ENCODE results near the gene TBX4.

Gene TBX4

GRCh38 chr17:61488878-61489718, 36.9 kb downstream of the TBX4 start:
- Histone ChIP-seq H3K9me3 (ENCODE audit: control insufficient read depth, low read length) (no peaks in the 10 kb centered on the region), H3K4me3 (ENCODE audit: insufficient read depth in 1 of 2, low read depth in 1 of 2, low read length in 2 of 2) (no peak overlapping the region), H3K4me2 (ENCODE audit: low read length, poor library complexity, severe bottlenecking) (no peak overlapping the region), H3K9ac (ENCODE audit: low read length) (no peak overlapping the region), H2BK15ac (ENCODE audit: low read depth, poor library complexity, severe bottlenecking) (no peak overlapping the region), H3K18ac (ENCODE audit: low read depth in 1 of 2, low read length in 2 of 2) (no peak overlapping the region), H2AFZ (ENCODE audit: low read depth, low read length) (no peak overlapping the region), H3K36me3 (ENCODE audit: control insufficient read depth in 1 of 2, insufficient read depth in 2 of 2, low read depth in 1 of 2, low read length in 2 of 2) (no peaks in the 10 kb centered on the region), H2BK120ac (ENCODE audit: low read depth, low read length) (no peak overlapping the region), H3K4ac (ENCODE audit: low read depth in 1 of 2, low read length in 2 of 2) (no peak overlapping the region), H3K14ac (ENCODE audit: low read length in 2 of 2) (no peak overlapping the region), H4K8ac (ENCODE audit: low read length) (no peak overlapping the region), H3K4me1 (ENCODE audit: control insufficient read depth, insufficient read depth, low read depth, low read length) (peaks cover 5% of the 10 kb centered on the region), H3K23ac (ENCODE audit: low read length in 2 of 2) (no peak overlapping the region), H2AK5ac (ENCODE audit: low read length, severe bottlenecking) (no peak overlapping the region), H3K27ac (ENCODE audit: low read length, poor library complexity, severe bottlenecking) (no peak overlapping the region), H3K79me1 (replicated peaks; ENCODE audit: low read length, poor library complexity, severe bottlenecking) (no peaks in the 10 kb centered on the region), H3K27me3 (ENCODE audit: control insufficient read depth in 1 of 2, insufficient read depth in 1 of 2, low read length in 2 of 2) (peaks cover 8 to 16% of the 10 kb centered on the region in 2 experiments), H4K91ac (ENCODE audit: low read length) (no peak overlapping the region), H2BK5ac (ENCODE audit: low read depth, low read length, poor library complexity, severe bottlenecking) (no peak overlapping the region), H2BK12ac (ENCODE audit: low read length in 2 of 2) (no peak overlapping the region)
- whole genome bisulfite sequencing, result 89% methylated on average over 14 of the region's 16 CpGs
- no peak for DNase-seq

- Histone ChIP-seq H3K23ac (ENCODE audit: low read length in 2 of 2) (no peak overlapping the region), H3K27ac (ENCODE audit: low read length, poor library complexity, severe bottlenecking) (no peak overlapping the region), H2BK15ac (ENCODE audit: low read depth, poor library complexity, severe bottlenecking) (no peak overlapping the region), H3K4me1 (ENCODE audit: control insufficient read depth, insufficient read depth, low read depth, low read length) (peaks cover 5% of the 10 kb centered on the region), H3K14ac (ENCODE audit: low read length in 2 of 2) (no peak overlapping the region), H2BK5ac (ENCODE audit: low read depth, low read length, poor library complexity, severe bottlenecking) (no peak overlapping the region), H3K4me3 (ENCODE audit: insufficient read depth in 1 of 2, low read depth in 1 of 2, low read length in 2 of 2) (no peak overlapping the region), H4K8ac (ENCODE audit: low read length) (no peak overlapping the region), H3K9me3 (ENCODE audit: control insufficient read depth, low read length) (no peaks in the 10 kb centered on the region), H3K27me3 (ENCODE audit: control insufficient read depth in 1 of 2, insufficient read depth in 1 of 2, low read length in 2 of 2) (peaks cover 8 to 16% of the 10 kb centered on the region in 2 experiments), H2BK120ac (ENCODE audit: low read depth, low read length) (no peak overlapping the region), H3K4ac (ENCODE audit: low read depth in 1 of 2, low read length in 2 of 2) (no peak overlapping the region), H4K91ac (ENCODE audit: low read length) (no peak overlapping the region), H3K4me2 (ENCODE audit: low read length, poor library complexity, severe bottlenecking) (no peak overlapping the region), H3K79me1 (replicated peaks; ENCODE audit: low read length, poor library complexity, severe bottlenecking) (no peaks in the 10 kb centered on the region), H3K36me3 (ENCODE audit: control insufficient read depth in 1 of 2, insufficient read depth in 2 of 2, low read depth in 1 of 2, low read length in 2 of 2) (no peaks in the 10 kb centered on the region), H3K18ac (ENCODE audit: low read depth in 1 of 2, low read length in 2 of 2) (no peak overlapping the region), H3K9ac (ENCODE audit: low read length) (no peak overlapping the region), H2BK12ac (ENCODE audit: low read length in 2 of 2) (no peak overlapping the region), H2AK5ac (ENCODE audit: low read length, severe bottlenecking) (no peak overlapping the region), H2AFZ (ENCODE audit: low read depth, low read length) (no peak overlapping the region)
- DNase-seq, result no peak
- 89% methylated on average over 12 of the region's 12 CpGs for WGBS
Observed at GRCh38 chr17:61489719-61490490, 37.7 kb downstream of the TBX4 start.

DNA sequence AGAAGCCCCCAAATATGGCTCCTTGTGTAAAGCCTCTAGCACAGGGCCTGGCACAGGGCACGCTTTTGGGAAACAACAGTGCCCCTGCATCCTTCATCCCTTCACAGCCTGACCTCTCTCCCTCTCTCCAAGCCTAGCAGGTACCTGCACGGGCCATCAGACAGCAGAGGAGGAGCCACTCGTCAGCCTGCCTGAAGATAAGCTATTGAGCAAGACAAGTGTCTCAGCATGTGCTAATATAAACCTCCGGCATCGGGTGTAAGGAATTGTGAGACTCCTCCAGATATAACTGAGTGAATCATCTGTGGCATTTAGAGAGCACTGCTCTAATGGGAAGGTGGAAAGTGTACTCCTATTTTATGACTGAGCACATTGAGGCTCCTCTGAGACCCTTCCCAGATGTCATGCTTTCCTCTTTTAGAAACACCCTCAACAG, 38.3 kb downstream of the TBX4 start:
- Histone ChIP-seq H3K18ac (ENCODE audit: low read depth in 1 of 2, low read length in 2 of 2) (no peak overlapping the region), H3K9ac (ENCODE audit: low read length) (no peak overlapping the region), H3K23ac (ENCODE audit: low read length in 2 of 2) (no peak overlapping the region), H2BK15ac (ENCODE audit: low read depth, poor library complexity, severe bottlenecking) (no peak overlapping the region), H2BK120ac (ENCODE audit: low read depth, low read length) (no peak overlapping the region), H3K14ac (ENCODE audit: low read length in 2 of 2) (no peak overlapping the region), H3K36me3 (ENCODE audit: control insufficient read depth in 1 of 2, insufficient read depth in 2 of 2, low read depth in 1 of 2, low read length in 2 of 2) (no peaks in the 10 kb centered on the region), H3K4ac (ENCODE audit: low read depth in 1 of 2, low read length in 2 of 2) (no peak overlapping the region), H3K79me1 (replicated peaks; ENCODE audit: low read length, poor library complexity, severe bottlenecking) (no peaks in the 10 kb centered on the region), H2BK12ac (ENCODE audit: low read length in 2 of 2) (no peak overlapping the region), H2BK5ac (ENCODE audit: low read depth, low read length, poor library complexity, severe bottlenecking) (no peak overlapping the region), H3K4me1 (ENCODE audit: control insufficient read depth, insufficient read depth, low read depth, low read length) (peaks cover 5% of the 10 kb centered on the region), H2AFZ (ENCODE audit: low read depth, low read length) (no peak overlapping the region), H3K4me2 (ENCODE audit: low read length, poor library complexity, severe bottlenecking) (no peak overlapping the region), H3K27me3 (ENCODE audit: control insufficient read depth in 1 of 2, insufficient read depth in 1 of 2, low read length in 2 of 2) (peaks cover 5 to 9% of the 10 kb centered on the region in 2 experiments), H2AK5ac (ENCODE audit: low read length, severe bottlenecking) (no peak overlapping the region), H3K4me3 (ENCODE audit: insufficient read depth in 1 of 2, low read depth in 1 of 2, low read length in 2 of 2) (no peak overlapping the region), H3K9me3 (ENCODE audit: control insufficient read depth, low read length) (no peaks in the 10 kb centered on the region), H4K8ac (ENCODE audit: low read length) (no peak overlapping the region), H4K91ac (ENCODE audit: low read length) (no peak overlapping the region), H3K27ac (ENCODE audit: low read length, poor library complexity, severe bottlenecking) (no peak overlapping the region)
- peak; percentile 85 for DNase-seq
- WGBS, result 40% methylated on average over 5 of the region's 5 CpGs

- 84% methylated on average over 2 of the region's 3 CpGs for WGBS
- Histone ChIP-seq H2AFZ (ENCODE audit: low read depth, low read length) (no peak overlapping the region), H4K91ac (ENCODE audit: low read length) (no peak overlapping the region)
Observed at GRCh38 chr17:61491981-61492380, 39.8 kb downstream of the TBX4 start.

More at GRCh38 chr17:61491981-61492380, 39.8 kb downstream of the TBX4 start:
- no peak overlapping the region for H3K27ac ChIP-seq (ENCODE audit: low read length, poor library complexity, severe bottlenecking)
- H2BK5ac ChIP-seq (ENCODE audit: low read depth, low read length, poor library complexity, severe bottlenecking), result no peak overlapping the region
- no peak overlapping the region for H4K8ac ChIP-seq (ENCODE audit: low read length)
- H3K9ac ChIP-seq (ENCODE audit: low read length), result no peak overlapping the region
- no peak overlapping the region for H3K4me3 ChIP-seq (ENCODE audit: insufficient read depth in 1 of 2, low read depth in 1 of 2, low read length in 2 of 2)
- no peak overlapping the region for H3K4me2 ChIP-seq (ENCODE audit: low read length, poor library complexity, severe bottlenecking)
- H2BK120ac ChIP-seq (ENCODE audit: low read depth, low read length), result no peak overlapping the region
- H3K14ac ChIP-seq (ENCODE audit: low read length in 2 of 2), result no peak overlapping the region
- H3K9me3 ChIP-seq (ENCODE audit: control insufficient read depth, low read length), result no peaks in the 10 kb centered on the region
- H2BK15ac ChIP-seq (ENCODE audit: low read depth, poor library complexity, severe bottlenecking), result no peak overlapping the region
- H3K23ac ChIP-seq (ENCODE audit: low read length in 2 of 2), result no peak overlapping the region
- H3K36me3 ChIP-seq (ENCODE audit: control insufficient read depth in 1 of 2, insufficient read depth in 2 of 2, low read depth in 1 of 2, low read length in 2 of 2), result no peaks in the 10 kb centered on the region
- peaks cover 4 to 5% of the 10 kb centered on the region in 2 experiments for H3K27me3 ChIP-seq (ENCODE audit: control insufficient read depth in 1 of 2, insufficient read depth in 1 of 2, low read length in 2 of 2)
- no peak overlapping the region for H2AK5ac ChIP-seq (ENCODE audit: low read length, severe bottlenecking)
- no peaks in the 10 kb centered on the region for H3K79me1 ChIP-seq (replicated peaks; ENCODE audit: low read length, poor library complexity, severe bottlenecking)
- peaks cover 2% of the 10 kb centered on the region for H3K4me1 ChIP-seq (ENCODE audit: control insufficient read depth, insufficient read depth, low read depth, low read length)
- H3K4ac ChIP-seq (ENCODE audit: low read depth in 1 of 2, low read length in 2 of 2), result no peak overlapping the region
- H3K18ac ChIP-seq (ENCODE audit: low read depth in 1 of 2, low read length in 2 of 2), result no peak overlapping the region
- DNase-seq, result no peak
- no peak overlapping the region for H2BK12ac ChIP-seq (ENCODE audit: low read length in 2 of 2)
